ENCODE data around the gene SSX2IP. TPM values are rescaled to one million over a fixed set of nuclear protein-coding genes. Genes with fewer than 3 reads are reported as not detected.

Gene SSX2IP
- total and polyA plus RNA-seq, 9 of the 15 experiments (the other 6 are each of a cell fraction or from before 2014, with no cell fraction given): 20.6 to 96.7 (median 61.7) TPM

DNA sequence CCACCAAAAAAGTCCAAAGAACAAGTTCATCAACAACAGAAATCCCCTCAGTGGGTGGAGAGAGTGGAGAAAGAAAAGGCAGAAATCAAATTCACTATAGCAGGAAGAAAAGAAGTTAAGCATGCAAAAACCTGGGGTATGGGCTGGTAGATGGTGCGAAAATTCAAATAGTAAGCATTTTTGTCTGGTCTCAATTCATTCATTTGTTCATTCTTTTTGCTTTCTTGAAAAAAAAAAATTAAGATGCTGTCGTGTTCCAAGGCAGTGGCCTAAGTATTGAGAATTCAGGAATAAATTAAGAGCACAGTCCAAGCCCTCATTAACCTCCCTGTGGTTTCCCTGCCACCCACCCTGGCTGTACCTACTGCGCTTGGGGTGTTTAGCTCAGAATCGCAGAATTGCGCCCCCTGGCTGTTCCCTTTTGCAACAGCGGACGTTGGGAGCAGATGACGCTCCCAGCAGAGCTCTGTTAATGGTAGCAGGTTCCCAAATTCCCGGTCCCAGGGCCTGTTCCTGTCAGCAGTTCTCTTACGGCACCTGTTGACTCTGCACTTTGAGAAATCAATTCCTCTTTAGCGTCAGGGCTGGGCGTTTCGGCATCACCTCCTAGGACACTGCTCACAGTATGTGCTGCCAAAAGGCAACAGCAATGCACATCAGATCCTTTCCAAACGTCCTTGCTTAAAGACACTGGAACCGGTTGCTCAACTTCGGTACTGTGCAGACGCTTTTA lies 34.0 kb upstream of the SSX2IP start:
- no peaks in the 10 kb centered on the region for H3K9me3 ChIP-seq (replicated peaks; ENCODE audit: control insufficient read depth, insufficient read depth, low read depth, low read length)
- no peaks in the 10 kb centered on the region for H3K9me1 ChIP-seq (ENCODE audit: control insufficient read depth, insufficient read depth, low read length)
- H3K27ac ChIP-seq (ENCODE audit: extremely low read depth, low read depth, low read length): no peak overlapping the region
- peak overlapping the region in 1 of 2 experiments; percentile 11; a peak in 1 of 4 replicates for H3K9ac ChIP-seq (ENCODE audit: insufficient read depth in 1 of 2, low read depth in 2 of 2, low read length in 2 of 2)
- H3K4me1 ChIP-seq (replicated peaks in 1 of 2; ENCODE audit: control insufficient read depth in 2 of 2, insufficient read depth in 2 of 2, low read length in 2 of 2): peaks cover 5 to 36% of the 10 kb centered on the region in 2 experiments; a peak in 4 of 5 replicates
- H3K36me3 ChIP-seq (ENCODE audit: control insufficient read depth, insufficient read depth, low read length): no peaks in the 10 kb centered on the region
- DNase-seq (ENCODE audit: extremely low read depth in 1 of 4, low spot score in 3 of 4) (peak; percentile 75 to 85 (median 77)), FAIRE-seq (peak; percentile 78), ATAC-seq (peak; percentile 92)
- peak overlapping the region; percentile 92 for H2AFZ ChIP-seq (ENCODE audit: low read depth, low read length)
- peak overlapping the region; percentile 66 for H3K4me2 ChIP-seq (ENCODE audit: insufficient read depth, low read length)
- intact Hi-C loops (cut with micrococcal nuclease): loop anchor here (1.0 to 5.0 kb wide), 3 partner anchors 34 to 72 kb away; partner anchors contain the start of gene SSX2IP
- H4K20me1 ChIP-seq (replicated peaks; ENCODE audit: control insufficient read depth, insufficient read depth, low read length): no peaks in the 10 kb centered on the region
- in situ Hi-C loops (cut with MboI): no loop called here
- H3K27me3 ChIP-seq (ENCODE audit: control insufficient read depth in 2 of 2, insufficient read depth in 2 of 2, low read length in 2 of 2): no peaks in the 10 kb centered on the region
- no TSS peak for BruUV-seq (replicated peaks)
- CTCF ChIA-PET (ENCODE audit: low intra/inter-chr PET ratio): interaction anchor here (1.3 kb wide), 1 partner anchor 56 kb away, joined by 7 read pairs; no protein-coding TSS in a partner anchor
- 14% methylated on average over 17 of the region's 17 CpGs for WGBS (ENCODE audit: insufficient coverage, low coverage, missing lambda C conversion rate)
- H3K79me2 ChIP-seq (ENCODE audit: control insufficient read depth, insufficient read depth, low read length): no peaks in the 10 kb centered on the region
- no peak overlapping the region for H3K4me3 ChIP-seq
- POLR2A ChIA-PET: interaction anchor here (1.0 to 2.0 kb wide), 5 partner anchors 9 to 81 kb away, joined by 3 to 7 read pairs (median 5); no protein-coding TSS in a partner anchor
- TF ChIP-seq ZBTB17 (CRISPR knock-in tag; IDR thresholded peaks at IDR 0.05): no peak
- TF ChIP-seq, protein P1, sequence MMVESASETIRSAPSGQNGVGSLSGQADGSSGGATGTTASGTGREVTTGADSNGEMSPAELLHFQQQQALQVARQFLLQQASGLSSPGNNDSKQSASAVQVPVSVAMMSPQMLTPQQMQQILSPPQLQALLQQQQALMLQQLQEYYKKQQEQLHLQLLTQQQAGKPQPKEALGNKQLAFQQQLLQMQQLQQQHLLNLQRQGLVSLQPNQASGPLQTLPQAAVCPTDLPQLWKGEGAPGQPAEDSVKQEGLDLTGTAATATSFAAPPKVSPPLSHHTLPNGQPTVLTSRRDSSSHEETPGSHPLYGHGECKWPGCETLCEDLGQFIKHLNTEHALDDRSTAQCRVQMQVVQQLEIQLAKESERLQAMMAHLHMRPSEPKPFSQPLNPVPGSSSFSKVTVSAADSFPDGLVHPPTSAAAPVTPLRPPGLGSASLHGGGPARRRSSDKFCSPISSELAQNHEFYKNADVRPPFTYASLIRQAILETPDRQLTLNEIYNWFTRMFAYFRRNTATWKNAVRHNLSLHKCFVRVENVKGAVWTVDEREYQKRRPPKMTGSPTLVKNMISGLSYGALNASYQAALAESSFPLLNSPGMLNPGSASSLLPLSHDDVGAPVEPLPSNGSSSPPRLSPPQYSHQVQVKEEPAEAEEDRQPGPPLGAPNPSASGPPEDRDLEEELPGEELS (CRISPR knock-in tag; IDR thresholded peaks at IDR 0.05; ENCODE audit: borderline replicate concordance): no peak
- TF ChIP-seq ZSCAN29 (IDR thresholded peaks at IDR 0.05): no peak
- peak; percentile 78 for TF ChIP-seq ZNF24 (IDR thresholded peaks at IDR 0.05)
- no peak for TF ChIP-seq ZNF121 (CRISPR knock-in tag; conservative IDR thresholded peaks at IDR 0.05)
- TF ChIP-seq ILK (tag; IDR thresholded peaks at IDR 0.05; ENCODE audit: borderline replicate concordance, low read depth): no peak
- no peak for TF ChIP-seq NFE2 (IDR thresholded peaks at IDR 0.05; ENCODE audit: low read depth)
- TF ChIP-seq RCOR1 (IDR thresholded peaks at IDR 0.05; ENCODE audit: borderline replicate concordance in 1 of 2, low read depth in 2 of 2, low read length in 2 of 2): 0 out of 4 replicates have a peak, but pooled peaks of 1 of the 2 experiments have one; percentile 4
- TF ChIP-seq GABPB1 (CRISPR knock-in tag; IDR thresholded peaks at IDR 0.05): peak; percentile 24; the same call in 1 of the 2 replicates
- TF ChIP-seq, protein P2, sequence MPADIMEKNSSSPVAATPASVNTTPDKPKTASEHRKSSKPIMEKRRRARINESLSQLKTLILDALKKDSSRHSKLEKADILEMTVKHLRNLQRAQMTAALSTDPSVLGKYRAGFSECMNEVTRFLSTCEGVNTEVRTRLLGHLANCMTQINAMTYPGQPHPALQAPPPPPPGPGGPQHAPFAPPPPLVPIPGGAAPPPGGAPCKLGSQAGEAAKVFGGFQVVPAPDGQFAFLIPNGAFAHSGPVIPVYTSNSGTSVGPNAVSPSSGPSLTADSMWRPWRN (IDR thresholded peaks at IDR 0.05; ENCODE audit: low read depth): no peak
- TF ChIP-seq, protein P3, sequence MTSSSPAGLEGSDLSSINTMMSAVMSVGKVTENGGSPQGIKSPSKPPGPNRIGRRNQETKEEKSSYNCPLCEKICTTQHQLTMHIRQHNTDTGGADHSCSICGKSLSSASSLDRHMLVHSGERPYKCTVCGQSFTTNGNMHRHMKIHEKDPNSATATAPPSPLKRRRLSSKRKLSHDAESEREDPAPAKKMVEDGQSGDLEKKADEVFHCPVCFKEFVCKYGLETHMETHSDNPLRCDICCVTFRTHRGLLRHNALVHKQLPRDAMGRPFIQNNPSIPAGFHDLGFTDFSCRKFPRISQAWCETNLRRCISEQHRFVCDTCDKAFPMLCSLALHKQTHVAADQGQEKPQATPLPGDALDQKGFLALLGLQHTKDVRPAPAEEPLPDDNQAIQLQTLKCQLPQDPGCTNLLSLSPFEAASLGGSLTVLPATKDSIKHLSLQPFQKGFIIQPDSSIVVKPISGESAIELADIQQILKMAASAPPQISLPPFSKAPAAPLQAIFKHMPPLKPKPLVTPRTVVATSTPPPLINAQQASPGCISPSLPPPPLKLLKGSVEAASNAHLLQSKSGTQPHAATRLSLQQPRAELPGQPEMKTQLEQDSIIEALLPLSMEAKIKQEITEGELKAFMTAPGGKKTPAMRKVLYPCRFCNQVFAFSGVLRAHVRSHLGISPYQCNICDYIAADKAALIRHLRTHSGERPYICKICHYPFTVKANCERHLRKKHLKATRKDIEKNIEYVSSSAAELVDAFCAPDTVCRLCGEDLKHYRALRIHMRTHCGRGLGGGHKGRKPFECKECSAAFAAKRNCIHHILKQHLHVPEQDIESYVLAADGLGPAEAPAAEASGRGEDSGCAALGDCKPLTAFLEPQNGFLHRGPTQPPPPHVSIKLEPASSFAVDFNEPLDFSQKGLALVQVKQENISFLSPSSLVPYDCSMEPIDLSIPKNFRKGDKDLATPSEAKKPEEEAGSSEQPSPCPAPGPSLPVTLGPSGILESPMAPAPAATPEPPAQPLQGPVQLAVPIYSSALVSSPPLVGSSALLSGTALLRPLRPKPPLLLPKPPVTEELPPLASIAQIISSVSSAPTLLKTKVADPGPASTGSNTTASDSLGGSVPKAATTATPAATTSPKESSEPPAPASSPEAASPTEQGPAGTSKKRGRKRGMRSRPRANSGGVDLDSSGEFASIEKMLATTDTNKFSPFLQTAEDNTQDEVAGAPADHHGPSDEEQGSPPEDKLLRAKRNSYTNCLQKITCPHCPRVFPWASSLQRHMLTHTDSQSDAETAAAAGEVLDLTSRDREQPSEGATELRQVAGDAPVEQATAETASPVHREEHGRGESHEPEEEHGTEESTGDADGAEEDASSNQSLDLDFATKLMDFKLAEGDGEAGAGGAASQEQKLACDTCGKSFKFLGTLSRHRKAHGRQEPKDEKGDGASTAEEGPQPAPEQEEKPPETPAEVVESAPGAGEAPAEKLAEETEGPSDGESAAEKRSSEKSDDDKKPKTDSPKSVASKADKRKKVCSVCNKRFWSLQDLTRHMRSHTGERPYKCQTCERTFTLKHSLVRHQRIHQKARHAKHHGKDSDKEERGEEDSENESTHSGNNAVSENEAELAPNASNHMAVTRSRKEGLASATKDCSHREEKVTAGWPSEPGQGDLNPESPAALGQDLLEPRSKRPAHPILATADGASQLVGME (CRISPR knock-in tag; IDR thresholded peaks at IDR 0.05): no peak
- no peak for TF ChIP-seq NR2C1 (IDR thresholded peaks at IDR 0.05)
- TF ChIP-seq NR2C1 (tag; IDR thresholded peaks at IDR 0.05): no peak

Data from K562 (cell line).